GM03348 (cell line): ENCODE measurements around the gene ARID1A.
"Not testable (repeated sequence)": the region's sequence is repeated elsewhere in the genome, so short reads cannot be mapped to it uniquely, and the experiment has no call there.

Experiments
- DNase-seq: peaks from one replicate; pipeline ENCODE4 v3.0.0; 2012; ENCODE audit warnings: low spot score

The ARID1A gene

GRCh38 chr1:26788515-26788785, 92.6 kb downstream of the ARID1A start:
- no peak for DNase-seq

DNA sequence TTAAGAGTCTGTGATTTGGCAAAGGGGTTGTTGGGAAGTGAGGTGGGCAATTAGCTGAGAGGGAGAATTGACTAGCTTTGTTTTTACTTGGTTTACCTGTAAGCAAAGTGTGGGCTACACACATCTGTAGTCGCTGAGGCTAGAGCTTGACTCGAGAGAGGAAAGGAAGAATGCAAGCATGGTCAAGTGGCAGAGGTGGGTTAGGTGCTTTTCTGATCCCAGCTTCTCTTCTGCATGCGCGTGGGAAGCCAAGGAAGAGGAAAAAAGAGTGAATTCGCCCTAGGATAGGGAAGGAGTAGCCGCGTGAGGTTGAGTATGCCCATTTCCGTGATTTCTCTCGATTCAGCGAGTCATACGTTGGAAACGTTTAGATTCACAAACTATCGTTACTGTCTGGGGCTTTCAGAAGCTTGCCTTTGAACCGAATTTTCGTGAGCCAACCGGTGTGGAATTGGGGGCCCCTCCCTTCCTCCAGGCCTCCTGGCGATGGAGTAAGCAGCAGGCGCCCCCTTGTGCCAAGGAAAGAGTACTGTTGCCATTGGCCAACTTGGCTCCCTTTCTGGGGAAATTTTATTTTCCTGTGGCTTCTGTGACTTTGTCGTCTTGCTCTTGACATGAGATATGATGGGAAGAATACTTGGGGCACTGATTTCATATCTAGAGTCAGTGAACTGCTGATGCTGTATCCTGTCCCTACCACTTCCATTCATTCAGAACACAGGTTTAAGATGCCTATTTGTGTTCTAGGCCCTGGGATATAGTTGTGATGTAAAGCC, 93.2 kb downstream of the ARID1A start:
- peak; percentile 91 for DNase-seq

- DNase-seq = no peak
Observed at GRCh38 chr1:26789612-26789865, 93.7 kb downstream of the ARID1A start.

DNA sequence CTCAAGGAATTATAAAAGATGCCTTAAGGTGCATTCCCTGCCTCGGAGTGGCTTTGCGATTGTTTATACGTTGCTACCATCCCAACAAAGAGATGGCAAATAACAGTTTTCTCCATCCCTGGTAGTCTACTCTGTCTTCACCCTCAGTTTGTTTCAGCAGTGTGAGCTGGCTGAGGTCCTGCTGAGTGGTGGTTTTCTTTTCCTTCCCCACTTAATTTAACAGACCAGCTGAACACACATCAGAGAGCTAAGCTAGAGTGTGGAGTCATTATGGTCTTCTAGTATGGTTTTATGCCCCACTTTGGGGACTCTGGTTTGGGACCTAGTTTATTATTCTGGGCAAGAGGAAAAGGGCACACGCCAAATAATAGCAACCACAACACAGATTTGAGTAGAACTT, 94.1 kb downstream of the ARID1A start:
- no peak for DNase-seq

DNA sequence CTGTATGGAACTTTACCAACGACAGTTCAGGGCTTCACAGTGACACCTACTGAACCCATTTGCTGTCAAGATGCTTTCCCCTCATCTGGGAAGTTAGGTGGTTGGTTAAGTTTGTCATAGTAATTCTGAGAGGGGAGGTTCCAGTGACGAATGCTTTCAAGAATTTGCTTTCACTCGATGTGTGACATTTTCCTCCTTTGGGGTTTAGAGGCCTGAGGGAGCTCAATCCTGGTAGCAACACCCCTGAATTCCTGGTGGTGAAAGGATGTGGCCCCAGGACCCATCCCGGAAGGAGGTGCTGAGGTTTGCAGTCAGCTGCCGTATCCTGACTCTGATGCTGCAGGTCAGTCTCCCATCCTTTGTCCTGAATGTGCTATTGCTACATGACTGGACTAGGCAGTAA, 94.7 kb downstream of the ARID1A start:
- DNase-seq = no peak

DNA sequence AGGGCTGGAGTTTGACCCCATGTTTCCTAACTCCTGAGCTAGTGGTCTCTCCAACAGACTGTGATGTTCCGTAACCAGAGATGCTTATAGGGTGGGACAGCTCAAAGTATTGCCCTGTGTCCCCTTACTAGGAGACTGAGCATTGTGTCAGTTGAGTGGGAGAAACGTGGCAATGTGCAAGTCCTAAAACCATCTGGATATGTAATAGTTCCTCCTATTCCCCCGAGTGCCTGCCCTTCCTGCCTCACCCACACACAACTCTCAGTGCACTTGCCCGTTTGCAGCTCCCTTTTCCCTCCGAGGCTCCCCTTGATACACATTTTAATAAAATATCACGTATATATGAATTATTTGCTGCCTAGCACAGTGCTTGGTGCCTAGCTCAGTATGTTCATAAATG, 95.3 kb downstream of the ARID1A start:
- DNase-seq = no peak

DNA sequence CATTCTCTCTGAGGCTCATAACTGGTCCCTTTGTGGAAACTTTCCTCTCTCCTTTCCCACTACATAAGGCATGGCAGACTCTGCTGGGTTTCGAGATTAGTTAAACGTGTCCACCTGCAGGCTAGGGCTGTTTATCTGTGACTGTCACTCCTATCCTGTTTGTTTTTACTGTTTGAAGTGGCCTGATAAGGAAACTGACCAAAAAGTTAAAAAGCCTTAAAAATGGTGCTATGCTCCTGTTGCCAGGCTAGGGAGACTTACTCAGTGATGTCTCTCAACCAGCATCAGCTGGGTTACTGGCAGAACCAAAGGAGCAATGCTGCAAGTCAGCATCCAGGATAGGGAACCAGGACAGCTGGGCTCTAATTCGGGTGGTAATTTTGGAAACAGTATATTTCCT, 95.8 kb downstream of the ARID1A start:
- DNase-seq = no peak

GRCh38 chr1:26792924-26793323, 97.1 kb downstream of the ARID1A start:
- DNase-seq = no peak

GRCh38 chr1:26794391-26794790, 98.6 kb downstream of the ARID1A start:
- no peak for DNase-seq

GRCh38 chr1:26797627-26798026, 101.8 kb downstream of the ARID1A start:
- DNase-seq = no peak

DNA sequence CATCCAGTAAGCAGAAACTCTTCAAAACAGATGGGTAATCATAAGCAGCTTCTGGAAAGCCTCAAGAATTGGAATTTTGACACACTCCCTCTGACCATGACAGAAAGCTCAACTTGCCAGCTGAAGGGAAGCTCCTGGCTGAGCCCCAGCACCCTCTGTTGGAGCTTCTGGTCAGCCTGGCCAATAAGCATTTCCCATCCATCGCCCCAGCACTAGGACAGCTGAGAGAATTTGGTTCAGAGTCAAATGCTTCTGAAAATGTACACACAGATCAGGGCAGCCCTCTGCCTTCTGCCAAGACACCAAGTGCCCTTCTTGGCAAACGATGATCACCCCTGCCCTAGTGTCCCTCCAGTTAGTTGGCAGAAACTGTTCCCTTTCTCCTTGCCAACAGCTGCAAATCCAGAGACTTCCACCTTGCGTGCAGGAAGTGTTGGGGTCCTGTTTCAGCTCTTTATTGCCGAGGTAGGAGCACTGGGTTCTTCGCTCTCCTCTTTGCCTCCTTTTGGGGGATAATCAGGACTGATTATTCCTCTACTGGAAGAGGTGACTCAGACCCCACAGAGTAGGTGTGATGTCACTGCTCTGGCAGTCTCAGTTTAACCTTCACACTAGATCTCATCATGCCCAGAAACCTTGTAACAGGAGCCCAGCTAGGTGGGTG, 103.8 kb downstream of the ARID1A start:
- DNase-seq = peak; percentile 87

DNA sequence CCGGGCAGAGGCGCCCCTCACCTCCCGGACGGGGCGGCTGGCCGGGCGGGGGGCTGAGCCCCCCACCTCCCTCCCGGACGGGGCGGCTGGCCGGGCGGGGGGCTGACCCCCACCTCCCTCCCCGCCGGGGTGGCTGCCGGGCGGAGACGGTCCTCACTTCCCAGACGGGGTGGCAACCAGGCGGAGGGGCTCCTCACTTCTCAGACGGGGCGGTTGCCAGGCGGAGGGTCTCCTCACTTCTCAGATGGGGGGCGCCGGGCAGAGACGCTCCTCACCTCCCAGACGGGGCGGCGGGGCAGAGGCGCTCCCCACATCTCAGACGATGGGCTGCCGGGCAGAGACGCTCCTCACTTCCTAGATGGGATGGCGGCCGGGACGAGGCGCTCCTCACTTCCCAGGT, 108.1 kb downstream of the ARID1A start:
- DNase-seq = not testable (repeated sequence)

DNA sequence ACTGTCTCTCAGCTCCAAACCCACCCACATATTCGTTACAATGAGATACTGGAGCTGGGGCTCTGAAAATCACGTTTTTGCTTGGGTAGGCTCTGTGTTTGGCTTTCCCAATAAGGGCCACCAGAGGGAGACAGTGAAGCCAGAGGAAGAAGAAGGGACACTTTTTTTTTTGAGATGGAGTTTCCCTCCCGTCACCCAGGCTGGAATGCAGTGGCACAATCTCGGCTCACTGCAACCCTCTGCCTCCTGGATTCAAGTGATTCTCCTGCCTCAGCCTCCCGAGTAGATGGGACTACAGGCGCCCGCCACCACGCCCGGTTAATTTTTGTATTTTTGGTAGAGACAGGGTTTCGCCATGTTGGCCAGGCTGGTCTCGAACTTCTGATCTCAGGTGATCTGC, 114.3 kb downstream of the ARID1A start:
- DNase-seq = peak; percentile 77

GRCh38 chr1:26811057-26811456, 115.2 kb downstream of the ARID1A start:
- no peak for DNase-seq

DNA sequence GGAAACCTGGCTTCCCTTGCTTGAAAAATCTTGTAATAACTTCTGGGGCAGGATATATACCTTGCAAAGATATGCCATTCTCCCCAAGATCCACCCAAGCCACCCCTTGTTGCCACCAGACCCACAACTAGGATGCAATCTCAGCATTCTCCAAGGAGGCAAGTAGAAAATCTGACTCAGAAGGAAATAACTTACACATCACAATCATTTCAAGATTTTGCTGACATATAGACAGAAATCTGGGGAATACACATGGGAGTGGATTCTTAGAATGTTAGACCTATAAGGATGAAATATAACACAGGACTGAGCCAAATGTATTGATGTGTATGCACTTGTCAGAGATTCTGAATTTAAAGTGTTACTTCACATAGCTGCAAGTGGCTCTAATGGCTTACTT, 115.9 kb downstream of the ARID1A start:
- no peak for DNase-seq

DNA sequence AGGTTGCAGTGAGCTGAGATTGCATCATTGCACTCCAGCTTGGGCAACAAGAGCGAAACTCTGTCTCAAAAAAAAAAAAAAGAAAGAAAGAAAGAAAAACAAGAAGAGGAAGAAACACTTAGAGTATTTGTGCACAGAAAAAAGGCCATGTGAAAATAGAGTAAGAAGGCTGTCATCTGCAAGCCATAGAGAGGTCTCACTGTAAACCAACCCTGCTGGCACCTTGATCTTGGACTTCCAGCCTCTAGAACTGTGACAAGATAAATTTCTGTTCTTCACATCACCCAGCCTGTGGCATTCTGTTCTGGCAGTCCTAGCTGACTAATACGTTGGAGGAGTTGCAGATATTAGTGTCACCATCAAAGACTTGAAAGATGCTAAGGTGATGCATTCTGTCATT, 118.6 kb downstream of the ARID1A start:
- DNase-seq = no peak

DNA sequence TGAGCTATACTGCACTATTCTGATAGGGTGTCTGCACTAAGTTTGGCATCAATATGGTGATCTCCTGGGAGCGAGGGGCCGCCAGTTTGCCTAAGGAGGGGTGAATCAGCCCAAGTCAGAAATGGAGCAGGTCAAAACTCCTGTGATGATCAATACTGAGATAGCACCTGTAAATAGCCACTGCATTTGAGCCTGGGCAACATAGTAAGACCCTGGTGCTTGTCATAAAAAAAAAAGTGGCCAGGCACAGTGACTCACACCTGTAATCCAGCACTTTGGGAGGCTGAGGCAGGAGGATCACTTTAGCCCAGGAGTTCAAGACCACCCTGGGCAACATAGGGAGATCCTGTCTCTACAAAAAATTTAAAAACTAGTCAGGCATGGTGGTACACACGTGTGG, 119.1 kb downstream of the ARID1A start:
- DNase-seq = no peak

- DNase-seq = no peak
Observed at GRCh38 chr1:26820784-26821269, 125.0 kb downstream of the ARID1A start.

- DNase-seq = no peak
Observed at GRCh38 chr1:26822737-26823395, 127.1 kb downstream of the ARID1A start.

DNA sequence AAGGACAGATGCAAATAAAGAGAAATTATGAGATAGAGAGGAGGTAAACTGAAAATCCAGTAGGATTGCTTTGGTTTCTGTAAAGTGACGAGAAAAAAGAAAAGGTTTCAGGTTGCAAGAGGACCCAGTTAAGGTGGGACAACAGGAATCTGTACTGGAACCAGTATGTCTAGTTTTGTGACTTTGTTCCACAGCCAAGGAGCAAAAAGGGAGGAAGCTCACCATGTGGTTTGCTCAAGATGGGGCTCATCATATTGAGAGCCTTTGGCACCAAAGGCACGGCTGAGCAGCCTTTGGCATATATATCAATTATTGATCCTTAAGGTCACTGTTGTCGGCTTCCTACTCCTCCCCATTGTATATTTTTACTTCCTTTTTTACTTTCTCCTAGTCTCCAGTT, 128.9 kb downstream of the ARID1A start:
- no peak for DNase-seq

DNA sequence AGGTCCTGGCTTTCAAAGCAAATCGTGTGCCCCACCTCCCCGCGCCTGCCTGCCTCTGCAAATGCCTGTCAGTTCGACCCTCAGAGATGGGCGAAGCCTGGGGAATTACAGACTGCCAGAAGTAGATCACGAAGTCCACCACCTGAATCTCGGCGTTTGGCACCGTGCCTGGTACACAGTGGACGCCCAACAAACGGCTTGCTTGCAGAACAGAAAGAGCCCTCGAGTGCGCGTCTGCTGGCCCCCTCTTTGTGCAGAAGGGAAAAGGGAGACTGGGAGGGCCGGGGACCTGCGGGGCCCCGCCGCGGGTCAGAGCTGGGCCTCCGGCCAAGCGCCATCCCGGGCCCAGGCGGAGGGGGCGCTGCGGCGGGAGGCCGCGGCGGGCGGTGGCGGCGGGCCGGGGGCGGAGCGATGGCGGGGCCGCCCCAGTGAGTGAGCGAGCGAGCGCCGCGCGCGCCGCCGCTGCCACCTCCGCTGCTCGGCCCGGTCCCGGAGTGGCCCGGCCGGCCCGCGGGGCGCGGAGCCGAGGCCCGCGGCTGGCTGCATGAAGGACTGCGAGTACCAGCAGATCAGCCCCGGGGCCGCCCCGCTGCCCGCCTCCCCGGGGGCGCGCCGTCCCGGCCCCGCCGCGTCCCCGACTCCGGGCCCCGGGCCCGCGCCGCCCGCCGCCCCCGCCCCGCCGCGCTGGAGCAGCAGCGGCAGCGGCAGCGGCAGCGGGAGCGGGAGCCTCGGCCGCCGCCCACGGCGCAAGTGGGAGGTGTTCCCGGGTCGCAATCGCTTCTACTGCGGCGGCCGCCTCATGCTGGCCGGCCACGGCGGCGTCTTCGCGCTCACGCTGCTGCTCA, 130.7 kb downstream of the ARID1A start, which contains the start of gene ZDHHC18:
Gene ZDHHC18 (plus strand): TSS at position 428 of the 845 bp plus-strand sequence. CDS start 117 bp downstream, at position 545.
- DNase-seq = peak; percentile 97

DNA sequence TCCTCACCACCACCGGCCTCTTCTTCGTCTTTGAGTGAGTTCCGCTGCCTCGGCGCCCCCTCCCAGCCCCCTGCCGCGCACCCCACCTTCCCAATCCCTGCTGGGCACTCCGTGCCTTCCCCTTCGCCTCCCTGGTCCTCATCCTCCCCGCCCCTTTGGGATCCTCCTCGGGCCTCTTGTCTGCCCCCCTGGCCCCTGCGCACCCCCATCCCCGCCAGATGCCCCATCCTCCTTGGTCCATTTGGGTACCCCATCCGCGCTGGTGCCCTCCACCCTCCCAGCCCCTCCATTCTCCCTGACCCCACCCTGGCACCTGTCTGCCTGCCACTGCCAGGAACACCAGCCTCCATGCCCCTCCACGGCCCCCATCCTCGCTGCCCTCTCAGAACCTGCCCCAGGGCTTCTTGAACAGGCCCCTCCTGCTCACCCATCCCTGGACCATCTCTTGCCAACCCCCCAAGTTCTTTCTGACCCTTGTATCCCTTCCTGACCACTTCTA, 131.3 kb downstream of the ARID1A start:
- DNase-seq = no peak
